Suprapubic skin (tissue), 4 donors: ENCODE results near the gene TMEM150C.

ENCODE experiments used
- CTCF ChIP-seq, 2 donors: fragments of 200-600 bp in 1 of 2; fragments of 450-650 bp in 1 of 2; sonication (generic) in 1 of 2; IDR thresholded peaks; one replicate each; pipeline ENCODE4 v1.5.1; 2016 to 2019; ENCODE audit warnings: antibody characterized with exemption in 2 of 2, mild to moderate bottlenecking in 1 of 2, moderate library complexity in 1 of 2
- EP300 ChIP-seq: sonication (generic); formaldehyde crosslinking; IDR thresholded peaks from one replicate; pipeline ENCODE4 v1.6.1; 2017; ENCODE audit warnings: antibody characterized with exemption
- POLR2A ChIP-seq, 2 donors: fragments of 450-650 bp; IDR thresholded peaks; one replicate each; pipeline ENCODE4 v1.6.1; 2017; ENCODE audit warnings: antibody characterized with exemption in 2 of 2, mild to moderate bottlenecking in 2 of 2, moderate library complexity in 2 of 2
- POLR2AphosphoS5 ChIP-seq, 3 donors: sonication (generic); formaldehyde crosslinking; IDR thresholded peaks; one replicate each; pipeline ENCODE4 v1.6.1; 2017; ENCODE audit warnings: antibody characterized with exemption in 3 of 3

- no peak for TF ChIP-seq CTCF (IDR thresholded peaks at IDR 0.05)
- TF ChIP-seq POLR2A (IDR thresholded peaks at IDR 0.05), result no peak
- TF ChIP-seq POLR2AphosphoS5 (IDR thresholded peaks at IDR 0.05), result no peak
- TF ChIP-seq EP300, result no peak
These were observed 94.3 kb downstream of the TMEM150C start for GRCh38 chr4:82467471-82467870.
